Spleen (tissue), 11 donors: Measurements from ENCODE around the gene RHOT2. TPM values are rescaled to one million over a fixed set of nuclear protein-coding genes. Genes with fewer than 3 reads are reported as not detected.
A peak's percentile ranks its signal among the peaks of the same experiment; 100 is the strongest.

ENCODE experiments used
- DNase-seq: peaks from one replicate; pipeline ENCODE4 v3.0.0-alpha.2; 2020
- H3K27ac ChIP-seq, 8 donors: fragments of 200-600 bp; sonication (generic) in 7 of 8; 1 replicate in 4 of 8; 2 replicates in 4 of 8; pipeline versions ENCODE4 v1.5.0 to v1.8.0; 2016 to 2021; ENCODE audit warnings: inconsistent platforms in 4 of 8, mild to moderate bottlenecking in 4 of 8, moderate library complexity in 1 of 8
- H3K27me3 ChIP-seq, 7 donors: fragments of 200-600 bp; sonication (generic) in 6 of 7; replicated peaks in 1 of 7; 1 replicate in 4 of 7; 2 replicates in 3 of 7; pipeline versions ENCODE4 v1.5.0 to v1.8.0; 2016 to 2021; ENCODE audit warnings: inconsistent platforms in 3 of 7, mild to moderate bottlenecking in 1 of 7
- H3K36me3 ChIP-seq, 6 donors: fragments of 200-600 bp; sonication (generic) in 5 of 6; 1 replicate in 4 of 6; 2 replicates in 2 of 6; pipeline versions ENCODE4 v1.5.0 to v1.8.0; 2016 to 2021; ENCODE audit warnings: inconsistent platforms in 2 of 6
- H3K4me1 ChIP-seq, 6 donors: fragments of 200-600 bp; sonication (generic) in 5 of 6; 1 replicate in 3 of 6; 2 replicates in 3 of 6; pipeline versions ENCODE4 v1.5.0 to v1.8.0; 2016 to 2021; ENCODE audit warnings: inconsistent platforms in 3 of 6
- H3K4me3 ChIP-seq, 8 donors: fragments of 200-600 bp; sonication (generic) in 7 of 8; 1 replicate in 4 of 8; 2 replicates in 4 of 8; pipeline versions ENCODE4 v1.5.0 to v1.8.0; 2016 to 2021; ENCODE audit warnings: inconsistent platforms in 4 of 8, mild to moderate bottlenecking in 4 of 8, moderate library complexity in 2 of 8
- H3K9me3 ChIP-seq, 8 donors: fragments of 200-600 bp; sonication (generic) in 7 of 8; 1 replicate in 4 of 8; 2 replicates in 4 of 8; pipeline versions ENCODE4 v1.5.0 to v1.8.0; 2016 to 2021; ENCODE audit warnings: inconsistent platforms in 4 of 8
- CTCF ChIP-seq, 11 experiments: fragments of 200-600 bp in 7 of 11; fragments of 450-650 bp in 4 of 11; sonication (generic) in 4 of 11; IDR thresholded peaks in 8 of 11; conservative IDR thresholded peaks in 3 of 11; 1 replicate in 7 of 11; 2 replicates in 4 of 11; pipeline versions ENCODE4 v1.4.0 to v1.8.0; 2016 to 2021; ENCODE audit warnings: antibody characterized with exemption in 11 of 11, inconsistent platforms in 4 of 11, mild to moderate bottlenecking in 1 of 11
- POLR2A ChIP-seq, 3 donors: fragments of 450-650 bp; IDR thresholded peaks; one replicate each; pipeline ENCODE4 v1.5.1; 2017; ENCODE audit warnings: antibody characterized with exemption in 3 of 3, mild to moderate bottlenecking in 1 of 3
- POLR2AphosphoS5 ChIP-seq, 3 donors: sonication (generic); formaldehyde crosslinking; IDR thresholded peaks; one replicate each; pipeline ENCODE4 v1.5.1; 2017; ENCODE audit warnings: antibody characterized with exemption in 3 of 3
- WGBS, 5 donors: extraction: QIAGEN DNeasy Blood & Tissue Kit in 3 of 5; methylation state at CpG; one replicate each; pipeline versions ENCODE4 v1.1.5 to v1.1.7; 2013 to 2018; 5-methylcytosine and 5-hydroxymethylcytosine counted together
- intact Hi-C: fragments of 100-400 bp; cut with DNase I; formaldehyde crosslinking; loops from one replicate; pipeline ENCODE4 v1.15.0; 2023; ENCODE audit warnings: low total_unique reads
- polyA plus RNA-seq, 3 donors: library from polyadenylated mRNA; stranded (reverse); fragments of 200-250 nt; gene quantifications; one replicate each; pipeline ENCODE4 v1.2.1, GENCODE V29; 2013
- total RNA-seq, 7 donors: library from RNA; depleted of rRNA in 3 of 7; stranded (reverse); fragments of >200 nt in 3 of 7; fragmentation: NEBNext Ultra II Directional in 4 of 7; extraction: Animal tissue kit (Norgen Biotek cat#: 25700) in 4 of 7; gene quantifications; one replicate each; pipeline versions ENCODE4 v1.1.0 to v1.2.1, GENCODE V29; 2016 to 2021
- donor health status: healthy with polysubstance abuse.
- donor health status: DM: no; HTN: no; CAD: no; lungs with moderate emphysema.
- donor health status: DM: no; HTN: no; CAD: no.
- donor health status: Bipolar disorder and iron deficiency.
- donor health status: healthy.
- donor health status: DM: no; HTN: no; CAD: no.
- donor health status: DM: yes; HTN: yes; CAD: no.

Gene RHOT2
- total and polyA plus RNA-seq, 10 donors, result 71.3 to 309 (median 137) TPM

- H3K4me1 ChIP-seq, result peaks cover 14 to 68% (median 38%) of the 10 kb centered on the region in 6 donors
- peak overlapping the region in 5 of 8 donors; percentile 37 to 61 (median 46) for H3K27ac ChIP-seq
- no peak for DNase-seq
- 73 to 83% (median 78%) methylated on average over 13 to 22 of the region's 22 CpGs for WGBS, 5 donors
- intact Hi-C loops, result no loop called here
- peaks cover 0 to 39% (median 15%) of the 10 kb centered on the region in 7 donors for H3K27me3 ChIP-seq
- H3K9me3 ChIP-seq, result no peaks in the 10 kb centered on the region
- H3K4me3 ChIP-seq, result no peak overlapping the region
- H3K36me3 ChIP-seq, result peaks cover 0 to 53% (median 44%) of the 10 kb centered on the region in 6 donors
- no peak for TF ChIP-seq POLR2A (IDR thresholded peaks at IDR 0.05)
- peak; percentile 8 to 63 (median 62) for TF ChIP-seq POLR2AphosphoS5 (IDR thresholded peaks at IDR 0.05)
These were observed 6.4 kb downstream of the RHOT2 start for GRCh38 chr16:674214-674881.

GRCh38 chr16:674968-675883, 7.3 kb downstream of the RHOT2 start, which contains the start of gene RHBDL1:
RHBDL1 (plus strand) TSS chr16:675671; CDS start chr16:675791, 120 bp downstream.
- peak within 1 kb of the TSS in 4 of 8 donors; percentile 42 to 61 (median 52) for H3K27ac ChIP-seq
- peaks cover 0 to 45% (median 36%) of the 10 kb centered on the region in 6 donors for H3K36me3 ChIP-seq
- 7 to 20% (median 10%) methylated on average over 17 to 73 of the region's 73 CpGs for WGBS, 5 donors
- no peak for DNase-seq
- TF ChIP-seq POLR2AphosphoS5 (IDR thresholded peaks at IDR 0.05), result peak in 1 of 3 donors; percentile 68
- no peak for TF ChIP-seq POLR2A (IDR thresholded peaks at IDR 0.05)
- peaks cover 14 to 61% (median 39%) of the 10 kb centered on the region in 6 donors for H3K4me1 ChIP-seq
- H3K27me3 ChIP-seq, result peaks cover 0 to 39% (median 15%) of the 10 kb centered on the region in 7 donors
- H3K4me3 ChIP-seq, result peak within 1 kb of the TSS in 5 of 8 donors; percentile 9 to 59 (median 19)
- intact Hi-C loops, result no loop called here
- H3K9me3 ChIP-seq, result no peaks in the 10 kb centered on the region

GRCh38 chr16:675884-676564, 8.1 kb downstream of the RHOT2 start:
- H3K27me3 ChIP-seq, result peaks cover 0 to 39% (median 15%) of the 10 kb centered on the region in 7 donors
- intact Hi-C loops, result no loop called here

GRCh38 chr16:676565-676902, 8.6 kb downstream of the RHOT2 start:
- H3K27ac ChIP-seq, result no peak overlapping the region
- DNase-seq, result no peak
- H3K4me3 ChIP-seq, result no peak overlapping the region
- intact Hi-C loops, result no loop called here
- 86 to 95% (median 92%) methylated on average over 15 to 21 of the region's 21 CpGs for WGBS, 5 donors
- peaks cover 0 to 36% (median 25%) of the 10 kb centered on the region in 6 donors for H3K36me3 ChIP-seq
- TF ChIP-seq POLR2AphosphoS5 (IDR thresholded peaks at IDR 0.05), result peak in 1 of 3 donors; percentile 6
- TF ChIP-seq CTCF (IDR thresholded peaks at IDR 0.05 in 8 of 11, conservative IDR thresholded peaks at IDR 0.05 in 3 of 11), result no peak
- no peak for TF ChIP-seq POLR2A (IDR thresholded peaks at IDR 0.05)
- H3K9me3 ChIP-seq, result no peaks in the 10 kb centered on the region
- H3K27me3 ChIP-seq, result peaks cover 0 to 39% (median 15%) of the 10 kb centered on the region in 7 donors
- H3K4me1 ChIP-seq, result peaks cover 23 to 69% (median 49%) of the 10 kb centered on the region in 6 donors

More at GRCh38 chr16:675884-676564, 8.1 kb downstream of the RHOT2 start:
- Histone ChIP-seq H3K27ac (no peak overlapping the region), H3K4me3 (peak overlapping the region in 4 of 8 donors; percentile 12 to 59 (median 23)), H3K4me1 (peaks cover 18 to 64% (median 44%) of the 10 kb centered on the region in 6 donors), H3K36me3 (peaks cover 0 to 37% (median 28%) of the 10 kb centered on the region in 6 donors), H3K9me3 (no peaks in the 10 kb centered on the region)
- WGBS, 5 donors, result 42 to 64% (median 54%) methylated on average over 6 to 25 of the region's 25 CpGs
- no peak for DNase-seq
- TF ChIP-seq POLR2AphosphoS5 (IDR thresholded peaks at IDR 0.05) (peak in 1 of 3 donors; percentile 36), POLR2A (IDR thresholded peaks at IDR 0.05) (no peak), CTCF (IDR thresholded peaks at IDR 0.05 in 8 of 11, conservative IDR thresholded peaks at IDR 0.05 in 3 of 11) (no peak)
